HG02970 (cell line): ENCODE measurements around the gene SH3BGRL.

Experiments used
- ATAC-seq: cut with Tn5 transposase; IDR thresholded peaks from one replicate; pipeline ENCODE4 v1.9.1; 2021; ENCODE audit warnings: mild to moderate bottlenecking, moderate library complexity, moderate number of reproducible peaks; ENCODE audit not compliant: unreplicated experiment, low FRiP score

The SH3BGRL gene

GRCh38 chrX:81201671-81202455, at the start of gene SH3BGRL, which contains the start of gene HMGN5:
TSS of gene SH3BGRL (plus strand) at chrX:81202102. CDS start at chrX:81202201, 99 bp downstream.
TSS of gene HMGN5 (minus strand) at chrX:81201913. CDS start at chrX:81121549, 80,364 bp downstream.
- ATAC-seq: peak; percentile 99

- no peak for ATAC-seq
Measured at GRCh38 chrX:81168391-81168790, 33.5 kb upstream of the SH3BGRL start.

- no peak for ATAC-seq
Measured at GRCh38 chrX:81174286-81174685, 27.6 kb upstream of the SH3BGRL start.

- ATAC-seq: no peak
Measured at GRCh38 chrX:81195259-81195658, 6.6 kb upstream of the SH3BGRL start.

DNA sequence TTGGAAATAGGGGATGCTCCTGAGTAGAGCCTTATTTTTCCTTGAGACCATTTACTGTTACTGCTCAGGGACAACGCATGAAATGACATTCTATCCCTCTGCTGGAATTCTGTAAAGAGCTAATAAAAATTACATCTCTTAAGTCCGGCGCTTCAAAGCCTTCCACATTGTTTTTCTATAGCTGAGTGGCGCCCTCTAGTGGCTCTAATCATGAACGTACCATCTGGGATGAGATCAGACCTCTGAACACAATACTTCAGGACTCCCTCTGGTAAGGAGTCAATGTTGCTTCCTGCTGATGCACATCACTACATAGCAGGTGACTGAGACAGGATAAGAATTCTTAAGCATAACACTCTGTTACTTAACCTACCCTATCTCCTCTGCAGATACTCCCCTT, 6.2 kb upstream of the SH3BGRL start:
- peak; percentile 93 for ATAC-seq

DNA sequence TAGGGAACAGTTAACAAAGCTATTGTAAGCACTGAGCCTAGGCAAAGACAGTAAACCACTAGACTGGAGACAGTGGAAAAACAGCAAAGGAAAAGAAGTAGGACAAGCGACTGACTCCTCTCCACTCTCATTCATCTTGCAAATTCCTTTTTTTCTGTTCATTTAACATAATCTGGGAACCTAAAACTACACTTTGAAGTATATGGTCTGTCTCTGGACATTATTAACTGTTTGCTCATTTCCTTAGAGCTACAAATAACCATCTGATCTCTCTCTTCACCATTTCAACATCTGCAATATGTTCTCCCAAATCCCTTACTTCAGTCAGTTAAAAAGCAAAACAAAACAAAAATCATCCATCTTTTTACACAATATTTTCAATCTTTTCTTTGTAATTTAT, 831 bp upstream of the SH3BGRL start:
- no peak for ATAC-seq

DNA sequence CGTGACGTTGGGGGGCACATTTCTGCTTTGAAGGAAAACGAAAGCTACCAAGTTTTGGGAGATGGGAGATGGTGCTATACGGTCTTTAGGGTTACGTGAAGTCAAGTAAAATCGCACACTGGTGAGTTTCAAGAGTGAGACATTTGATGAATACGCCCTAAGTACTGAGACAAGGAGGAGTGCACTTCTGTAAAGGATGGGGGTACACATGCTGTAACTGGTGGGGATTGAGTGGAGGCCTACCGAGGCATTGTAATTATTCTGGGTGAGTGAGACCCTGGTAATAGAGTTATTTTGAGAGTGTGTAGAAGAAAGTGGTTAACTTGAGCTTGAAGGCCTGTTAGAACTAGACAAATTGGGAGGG, 536 bp downstream of the SH3BGRL start:
- no peak for ATAC-seq

- ATAC-seq: no peak
Measured at GRCh38 chrX:81202943-81203342, 1.0 kb downstream of the SH3BGRL start.

DNA sequence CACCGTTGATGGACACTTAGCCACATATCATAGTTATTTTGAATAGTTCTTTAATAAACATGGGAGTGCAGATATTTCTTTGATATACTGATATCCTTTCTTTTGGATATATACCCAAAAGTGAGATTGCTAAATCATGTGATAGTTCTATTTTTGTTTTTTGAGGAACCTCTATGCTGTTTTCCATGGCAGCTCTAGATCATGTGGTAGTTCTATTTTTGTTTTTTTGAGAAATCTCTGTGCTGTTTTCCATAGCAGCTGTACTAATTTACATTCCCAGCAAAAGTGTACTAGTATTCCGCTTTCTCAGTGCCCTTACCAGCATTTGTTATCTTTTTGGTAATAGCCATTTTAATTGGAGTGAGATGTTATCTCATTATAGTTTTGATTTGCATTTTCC, 3.6 kb downstream of the SH3BGRL start:
- ATAC-seq: no peak

DNA sequence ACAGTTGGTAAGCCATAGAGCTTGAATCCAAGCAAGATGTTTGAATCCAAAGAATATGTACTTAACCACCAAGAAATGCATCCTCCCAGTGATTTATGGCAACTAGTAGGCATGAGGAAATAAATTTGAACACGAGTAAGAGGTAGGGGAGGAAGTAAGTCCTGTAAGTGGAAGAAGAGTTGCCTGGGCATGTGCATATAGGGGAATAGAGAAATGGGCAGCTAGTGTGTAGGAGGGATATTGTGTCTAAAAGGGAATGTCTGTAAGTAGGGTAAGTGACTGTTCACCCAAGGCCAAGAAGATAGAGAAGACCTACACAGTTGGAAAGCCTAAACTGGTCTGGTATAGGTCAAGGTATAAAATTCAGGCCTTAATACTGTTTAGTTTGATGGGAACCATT, 4.6 kb downstream of the SH3BGRL start:
- ATAC-seq: no peak

DNA sequence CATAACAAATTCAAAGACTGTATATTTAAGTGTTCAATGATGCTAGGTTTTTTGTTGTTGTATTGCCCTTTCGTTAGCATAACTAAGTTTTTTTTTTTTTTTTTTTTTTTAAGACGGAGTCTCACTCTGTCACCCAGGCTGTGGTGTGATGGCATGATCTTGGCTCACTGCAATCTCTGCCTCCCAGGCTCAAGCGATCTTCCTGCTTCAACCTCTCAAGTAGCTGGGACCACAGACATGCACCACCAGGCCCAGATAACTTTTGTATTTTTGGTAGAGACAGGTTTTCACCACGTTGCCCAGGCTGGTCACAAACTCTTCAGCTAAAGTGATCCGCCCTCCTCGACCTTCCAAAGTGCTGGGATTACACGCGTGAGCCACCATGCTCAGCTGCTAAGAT, 7.0 kb downstream of the SH3BGRL start:
- no peak for ATAC-seq

DNA sequence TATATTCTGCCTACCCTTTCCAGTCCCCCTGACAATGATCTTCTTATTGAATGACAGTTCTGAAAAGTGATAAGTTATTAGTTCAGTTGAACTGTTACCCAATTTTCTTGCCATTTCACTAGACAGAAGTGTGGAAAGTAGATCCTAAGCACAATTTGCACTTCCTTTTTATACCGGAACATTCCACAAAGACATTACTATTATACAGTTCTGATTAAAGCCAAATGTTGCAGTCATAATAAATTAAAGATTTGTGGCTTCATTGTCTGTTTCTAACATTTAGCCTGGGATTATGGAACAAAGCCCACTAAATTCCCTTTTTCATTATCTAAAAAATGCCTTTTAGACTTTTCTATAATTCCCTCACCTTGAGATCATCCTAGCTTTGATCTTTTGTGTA, 13.8 kb downstream of the SH3BGRL start:
- no peak for ATAC-seq

- no peak for ATAC-seq
Measured at GRCh38 chrX:81229229-81229628, 27.3 kb downstream of the SH3BGRL start.

- no peak for ATAC-seq
Measured at GRCh38 chrX:81229901-81230300, 28.0 kb downstream of the SH3BGRL start.

- no peak for ATAC-seq
Measured at GRCh38 chrX:81231476-81231875, 29.6 kb downstream of the SH3BGRL start.

GRCh38 chrX:81232218-81232617, 30.3 kb downstream of the SH3BGRL start:
- ATAC-seq: no peak

- ATAC-seq: no peak
Measured at GRCh38 chrX:81237516-81237915, 35.6 kb downstream of the SH3BGRL start.

GRCh38 chrX:81238166-81238565, 36.3 kb downstream of the SH3BGRL start:
- ATAC-seq: no peak

- no peak for ATAC-seq
Measured at GRCh38 chrX:81240701-81241331, 38.9 kb downstream of the SH3BGRL start.

- ATAC-seq: no peak
Measured at GRCh38 chrX:81241753-81242152, 39.9 kb downstream of the SH3BGRL start.

DNA sequence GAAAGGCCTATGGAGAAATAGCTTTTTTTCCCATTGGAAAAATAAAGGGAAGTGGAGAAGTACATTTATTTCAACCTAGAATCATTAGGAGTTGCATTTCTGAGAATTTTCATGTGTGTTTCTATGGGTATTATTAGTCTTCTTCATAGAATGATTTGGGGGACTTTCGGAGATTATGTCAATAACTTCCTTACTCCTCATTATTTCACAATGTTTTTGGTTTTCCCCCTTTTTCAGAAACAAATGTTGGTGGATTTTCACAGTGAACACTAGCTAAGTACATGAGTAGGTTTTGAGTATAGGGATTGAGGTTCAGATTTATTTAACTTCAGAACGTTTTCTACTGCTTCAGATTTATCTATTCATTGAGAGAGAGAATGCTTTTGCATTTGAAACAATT, 54.0 kb downstream of the SH3BGRL start:
- no peak for ATAC-seq

DNA sequence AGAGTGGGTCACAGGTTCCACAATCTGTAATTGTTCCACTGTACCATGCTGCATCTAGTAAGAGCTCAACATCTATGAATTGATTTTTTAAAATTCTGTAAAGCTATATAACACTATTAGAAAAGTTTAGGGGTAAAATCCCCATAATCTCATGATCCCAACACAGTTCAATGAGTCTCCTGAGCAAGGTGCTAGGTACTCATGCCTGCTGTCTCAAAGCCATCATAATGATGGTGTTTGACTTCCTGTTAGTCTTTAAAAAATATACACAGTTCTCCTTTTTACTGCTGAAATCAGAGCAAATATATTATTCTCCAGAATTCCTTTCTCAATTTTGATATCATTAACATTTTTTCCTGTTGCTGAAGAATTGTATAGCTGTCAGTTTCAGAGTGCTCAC, 55.9 kb downstream of the SH3BGRL start:
- no peak for ATAC-seq
